ENCODE measurements around the gene G6PC3. TPM values are rescaled to one million over a fixed set of nuclear protein-coding genes. Genes with fewer than 3 reads are reported as not detected.

Gene G6PC3
- total RNA-seq, 1 donor from 2014 or later, result 16.6 TPM

- peaks cover 21% of the 10 kb centered on the region for H3K4me1 Mint-ChIP-seq
- Histone ChIP-seq H4K20me1 (ENCODE audit: low read depth) (peaks cover 50% of the 10 kb centered on the region), H3K36me3 (no peaks in the 10 kb centered on the region), H3K9ac (peak overlapping the region; percentile 89), H3K27ac (peak overlapping the region; percentile 100), H3K4me3 (peak overlapping the region; percentile 97), H3K79me2 (ENCODE audit: low read depth) (peaks cover 54% of the 10 kb centered on the region), H3K4me2 (peak overlapping the region; percentile 87), H3F3A (ENCODE audit: low read depth) (peaks cover 40% of the 10 kb centered on the region), H3K27me3 (no peaks in the 10 kb centered on the region), H2AFZ (replicated peaks) (peak overlapping the region; percentile 91), H3K4me1 (peaks cover 19% of the 10 kb centered on the region), H3K9me3 (ENCODE audit: low read depth) (no peaks in the 10 kb centered on the region)
- H3K27ac Mint-ChIP-seq, result peak overlapping the region; percentile 84
- TF ChIP-seq EZH2phosphoT487 (IDR thresholded peaks at IDR 0.05) (no peak), EZH2 (IDR thresholded peaks at IDR 0.05) (no peak), CTCF (IDR thresholded peaks at IDR 0.05) (no peak)
- H3K9me3 Mint-ChIP-seq, result no peaks in the 10 kb centered on the region
- H3K36me3 Mint-ChIP-seq, result peaks cover 15% of the 10 kb centered on the region
- peaks cover 12% of the 10 kb centered on the region for H3K27me3 Mint-ChIP-seq (ENCODE audit: insufficient read depth, low read depth)
- DNase-seq (ENCODE audit: low spot score), result no peak
- H3K4me3 Mint-ChIP-seq, result peak overlapping the region; percentile 96
Observed at GRCh38 chr17:44065668-44066203, 4.8 kb upstream of the G6PC3 start.

- TF ChIP-seq EZH2phosphoT487 (IDR thresholded peaks at IDR 0.05) (no peak), CTCF (IDR thresholded peaks at IDR 0.05) (no peak), EZH2 (IDR thresholded peaks at IDR 0.05) (no peak)
- Mint-ChIP-seq H3K9me3 (no peaks in the 10 kb centered on the region), H3K4me1 (peaks cover 21% of the 10 kb centered on the region), H3K27me3 (ENCODE audit: insufficient read depth, low read depth) (peaks cover 12% of the 10 kb centered on the region), H3K27ac (peak within 1 kb of the TSS; percentile 97), H3K4me3 (peak within 1 kb of the TSS; percentile 96), H3K36me3 (peaks cover 13% of the 10 kb centered on the region)
- peak within 1 kb of the TSS; percentile 87 for H3K4me2 ChIP-seq
- DNase-seq (ENCODE audit: low spot score), result peak; percentile 96
- peak within 1 kb of the TSS; percentile 89 for H3K9ac ChIP-seq
- H3K36me3 ChIP-seq, result no peaks in the 10 kb centered on the region
- H2AFZ ChIP-seq (replicated peaks), result peak within 1 kb of the TSS; percentile 91
- H3K27ac ChIP-seq, result peak within 1 kb of the TSS; percentile 100
- H3K27me3 ChIP-seq, result no peaks in the 10 kb centered on the region
- H3K9me3 ChIP-seq (ENCODE audit: low read depth), result no peaks in the 10 kb centered on the region
- peak within 1 kb of the TSS; percentile 97 for H3K4me3 ChIP-seq
- peaks cover 19% of the 10 kb centered on the region for H3K4me1 ChIP-seq
- H3F3A ChIP-seq (ENCODE audit: low read depth), result peaks cover 46% of the 10 kb centered on the region
- peaks cover 53% of the 10 kb centered on the region for H3K79me2 ChIP-seq (ENCODE audit: low read depth)
- peaks cover 43% of the 10 kb centered on the region for H4K20me1 ChIP-seq (ENCODE audit: low read depth)
Observed at GRCh38 chr17:44066204-44066930, 4.2 kb upstream of the G6PC3 start, which contains the start of gene LSM12. Gene LSM12 (minus strand): TSS chr17:44066671. CDS start chr17:44066587, 84 bp downstream.

GRCh38 chr17:44067545-44067940 lies 3.0 kb upstream of the G6PC3 start:
- TF ChIP-seq CTCF (IDR thresholded peaks at IDR 0.05), result no peak
- H3K9me3 Mint-ChIP-seq, result no peaks in the 10 kb centered on the region
- peaks cover 11% of the 10 kb centered on the region for H3K27me3 Mint-ChIP-seq (ENCODE audit: insufficient read depth, low read depth)
- no peaks in the 10 kb centered on the region for H3K36me3 ChIP-seq
- no peak overlapping the region for H3K27ac ChIP-seq
- DNase-seq (ENCODE audit: low spot score), result no peak
- H3K4me1 Mint-ChIP-seq, result peaks cover 27% of the 10 kb centered on the region
- no peak overlapping the region for H3K4me3 ChIP-seq
- no peak overlapping the region for H3K27ac Mint-ChIP-seq
- peaks cover 31% of the 10 kb centered on the region for H4K20me1 ChIP-seq (ENCODE audit: low read depth)
- peak overlapping the region; percentile 96 for H3K4me3 Mint-ChIP-seq
- no peak overlapping the region for H3K9ac ChIP-seq
- H3K79me2 ChIP-seq (ENCODE audit: low read depth), result peaks cover 53% of the 10 kb centered on the region
- peaks cover 7% of the 10 kb centered on the region for H3K36me3 Mint-ChIP-seq
- H3K27me3 ChIP-seq, result no peaks in the 10 kb centered on the region
- peaks cover 25% of the 10 kb centered on the region for H3K4me1 ChIP-seq
- no peaks in the 10 kb centered on the region for H3K9me3 ChIP-seq (ENCODE audit: low read depth)
- no peak overlapping the region for H2AFZ ChIP-seq (replicated peaks)
- H3K4me2 ChIP-seq, result no peak overlapping the region
- H3F3A ChIP-seq (ENCODE audit: low read depth), result peaks cover 53% of the 10 kb centered on the region

Data from neural progenitor cell (in vitro differentiated cells).